Neuronal stem cell (in vitro differentiated cells): ENCODE results near the gene RAB3C.

Source experiments
- DNase-seq: peaks from one replicate; pipeline ENCODE4 v3.0.0-alpha.2; 2013; ENCODE audit warnings: low spot score
- H2AFZ ChIP-seq: one replicate; pipeline ENCODE4 v1.6.1; 2013; ENCODE audit warnings: mild to moderate bottlenecking, low read length, inconsistent platforms
- H2AK5ac ChIP-seq: 2 replicates; pipeline ENCODE4 v1.6.1; 2013; ENCODE audit warnings: low read depth, mild to moderate bottlenecking, inconsistent platforms, low read length, moderate library complexity, mixed read lengths
- H2BK120ac ChIP-seq: 2 replicates; pipeline ENCODE4 v1.6.1; 2013; ENCODE audit warnings: low read depth, mild to moderate bottlenecking, inconsistent platforms, low read length, moderate library complexity, mixed read lengths
- H2BK12ac ChIP-seq: one replicate; pipeline ENCODE4 v1.6.1; 2013; ENCODE audit warnings: low read length, inconsistent platforms
- H2BK15ac ChIP-seq: 2 replicates; pipeline ENCODE4 v1.6.1; 2013; ENCODE audit warnings: mild to moderate bottlenecking, low read length, inconsistent platforms, mixed read lengths
- H2BK5ac ChIP-seq: one replicate; pipeline ENCODE4 v1.6.1; 2013; ENCODE audit warnings: inconsistent platforms, mild to moderate bottlenecking, low read length, moderate library complexity
- H3K14ac ChIP-seq: one replicate; pipeline ENCODE4 v1.6.1; 2013; ENCODE audit warnings: low read length, inconsistent platforms
- H3K18ac ChIP-seq: 2 replicates; pipeline ENCODE4 v1.6.1; 2013; ENCODE audit warnings: low read length, inconsistent platforms
- H3K23ac ChIP-seq: 2 replicates; pipeline ENCODE4 v1.6.1; 2013; ENCODE audit warnings: low read depth, mild to moderate bottlenecking, mixed read lengths, low read length, inconsistent platforms; ENCODE audit not compliant: poor library complexity
- H3K27ac ChIP-seq: replicated peaks from 3 replicates; pipeline ENCODE4 v1.5.1; 2013; ENCODE audit warnings: low read length, inconsistent platforms
- H3K27me3 ChIP-seq, 3 experiments: 2 replicates each; pipeline ENCODE4 v1.6.1; 2013; ENCODE audit warnings: low read length in 3 of 3, mild to moderate bottlenecking in 2 of 3, inconsistent platforms in 1 of 3, low read depth in 1 of 3, mixed read lengths in 1 of 3, moderate library complexity in 1 of 3; ENCODE audit not compliant: control insufficient read depth in 3 of 3, insufficient read depth in 3 of 3
- H3K36me3 ChIP-seq, 2 donors: replicated peaks in 1 of 2; 2 replicates each; pipeline ENCODE4 v1.6.1; 2013; ENCODE audit warnings: low read length in 2 of 2; ENCODE audit not compliant: control insufficient read depth in 2 of 2, insufficient read depth in 2 of 2
- H3K4ac ChIP-seq: 2 replicates; pipeline ENCODE4 v1.6.1; 2013; ENCODE audit warnings: inconsistent platforms, mild to moderate bottlenecking, low read length, moderate library complexity
- H3K4me1 ChIP-seq, 2 donors: 1 replicate in 1 of 2; 2 replicates in 1 of 2; pipeline ENCODE4 v1.6.1; 2013; ENCODE audit warnings: low read length in 2 of 2, low read depth in 1 of 2; ENCODE audit not compliant: control insufficient read depth in 2 of 2, insufficient read depth in 1 of 2
- H3K4me2 ChIP-seq: one replicate; pipeline ENCODE4 v1.6.1; 2013; ENCODE audit warnings: mild to moderate bottlenecking, low read length, inconsistent platforms; ENCODE audit not compliant: insufficient read depth, poor library complexity, severe bottlenecking
- H3K4me3 ChIP-seq, 2 donors: 2 replicates each; pipeline ENCODE4 v1.5.1; 2013; ENCODE audit warnings: low read length in 2 of 2, mild to moderate bottlenecking in 2 of 2, inconsistent platforms in 1 of 2, moderate library complexity in 1 of 2
- H3K79me1 ChIP-seq: one replicate; pipeline ENCODE4 v1.6.1; 2013; ENCODE audit warnings: low read depth, mild to moderate bottlenecking, inconsistent platforms, low read length, moderate library complexity
- H3K9ac ChIP-seq: one replicate; pipeline ENCODE4 v1.6.1; 2013; ENCODE audit warnings: mild to moderate bottlenecking, low read depth, low read length, inconsistent platforms; ENCODE audit not compliant: poor library complexity
- H3K9me3 ChIP-seq, 2 donors: replicated peaks in 1 of 2; 2 replicates each; pipeline versions ENCODE3 to v1.6.1; 2013; ENCODE audit warnings: low read length in 2 of 2, mild to moderate bottlenecking in 2 of 2, inconsistent platforms in 1 of 2, low read depth in 1 of 2, mixed read lengths in 1 of 2, moderate library complexity in 1 of 2; ENCODE audit not compliant: control insufficient read depth in 2 of 2, insufficient read depth in 1 of 2
- H4K8ac ChIP-seq: one replicate; pipeline ENCODE4 v1.6.1; 2013; ENCODE audit warnings: low read depth, mild to moderate bottlenecking, inconsistent platforms, low read length, moderate library complexity
- H4K91ac ChIP-seq: one replicate; pipeline ENCODE4 v1.6.1; 2013; ENCODE audit warnings: low read length, low read depth, mild to moderate bottlenecking, inconsistent platforms; ENCODE audit not compliant: poor library complexity
- WGBS, 2 donors: extraction: QIAGEN DNeasy Blood & Tissue Kit; methylation state at CpG; one replicate each; pipeline ENCODE4 v1.1.7; 2013; ENCODE audit warnings: missing lambda C conversion rate in 2 of 2, mixed read lengths in 1 of 2; ENCODE audit not compliant: insufficient read length in 2 of 2, insufficient replicate concordance in 1 of 2; ENCODE audit errors: extremely low coverage in 2 of 2; 5-methylcytosine and 5-hydroxymethylcytosine counted together

Gene RAB3C

GRCh38 chr5:58759745-58760144 lies 176.9 kb downstream of the RAB3C start:
- DNase-seq = no peak
- WGBS, 2 donors = no CpG with 5 or more reads among the region's 4 CpGs
- no peak overlapping the region for H3K14ac ChIP-seq

GRCh38 chr5:58760222-58760621 lies 177.3 kb downstream of the RAB3C start:
- Histone ChIP-seq H3K27ac (no peak overlapping the region), H2BK15ac (no peak overlapping the region), H3K4me1 (no peaks in the 10 kb centered on the region), H3K4ac (no peak overlapping the region), H3K14ac (no peak overlapping the region), H3K4me3 (no peak overlapping the region), H4K91ac (no peak overlapping the region), H3K23ac (no peak overlapping the region), H4K8ac (no peak overlapping the region), H3K27me3 (no peaks in the 10 kb centered on the region), H2BK5ac (no peak overlapping the region), H3K9me3 (no peaks in the 10 kb centered on the region), H2AFZ (no peak overlapping the region), H3K4me2 (no peak overlapping the region), H3K36me3 (no peaks in the 10 kb centered on the region), H2AK5ac (no peak overlapping the region), H2BK120ac (no peak overlapping the region), H3K79me1 (no peaks in the 10 kb centered on the region), H3K18ac (no peak overlapping the region), H3K9ac (no peak overlapping the region), H2BK12ac (no peak overlapping the region)
- no CpG with 5 or more reads among the region's 2 CpGs for WGBS, 2 donors
- no peak for DNase-seq

More at GRCh38 chr5:58759745-58760144, 176.9 kb downstream of the RAB3C start:
- H3K9me3 ChIP-seq = no peaks in the 10 kb centered on the region
- no peaks in the 10 kb centered on the region for H3K79me1 ChIP-seq
- H2BK12ac ChIP-seq = no peak overlapping the region
- no peak overlapping the region for H2BK120ac ChIP-seq
- no peak overlapping the region for H2BK15ac ChIP-seq
- no peak overlapping the region for H3K4me3 ChIP-seq
- no peak overlapping the region for H3K23ac ChIP-seq
- H4K91ac ChIP-seq = no peak overlapping the region
- H3K9ac ChIP-seq = no peak overlapping the region
- H3K36me3 ChIP-seq = no peaks in the 10 kb centered on the region
- H2AFZ ChIP-seq = no peak overlapping the region
- H3K18ac ChIP-seq = no peak overlapping the region
- no peak overlapping the region for H3K4me2 ChIP-seq
- H3K27ac ChIP-seq = no peak overlapping the region
- H2BK5ac ChIP-seq = no peak overlapping the region
- H3K4ac ChIP-seq = no peak overlapping the region
- H2AK5ac ChIP-seq = no peak overlapping the region
- no peaks in the 10 kb centered on the region for H3K4me1 ChIP-seq
- no peak overlapping the region for H4K8ac ChIP-seq
- H3K27me3 ChIP-seq = no peaks in the 10 kb centered on the region

DNA sequence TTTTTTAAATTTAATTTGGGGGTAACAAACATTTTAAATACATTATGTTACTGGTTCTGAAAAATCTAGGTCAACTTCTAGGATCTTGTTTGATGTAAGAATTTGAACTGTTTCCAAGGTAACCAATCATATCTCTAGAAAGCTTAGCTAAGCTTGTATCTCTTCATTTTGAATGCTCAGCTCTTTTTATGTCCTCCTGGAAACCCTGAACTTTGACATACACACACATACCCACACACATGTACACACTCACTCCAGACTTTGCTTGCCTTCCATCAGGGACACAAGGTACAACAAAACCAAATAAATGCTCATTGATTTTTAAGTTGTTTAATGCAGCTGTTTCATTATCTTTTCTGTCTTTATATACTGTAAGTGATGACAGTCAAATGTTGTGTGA lies 178.5 kb downstream of the RAB3C start:
- no peak overlapping the region for H2BK15ac ChIP-seq
- no peak overlapping the region for H3K4ac ChIP-seq
- no peak overlapping the region for H2BK12ac ChIP-seq
- H4K91ac ChIP-seq = no peak overlapping the region
- no peak overlapping the region for H3K18ac ChIP-seq
- H2AK5ac ChIP-seq = no peak overlapping the region
- no peaks in the 10 kb centered on the region for H3K36me3 ChIP-seq
- H3K23ac ChIP-seq = no peak overlapping the region
- no peak for DNase-seq
- no peak overlapping the region for H3K14ac ChIP-seq
- no peaks in the 10 kb centered on the region for H3K79me1 ChIP-seq
- H4K8ac ChIP-seq = no peak overlapping the region
- no peaks in the 10 kb centered on the region for H3K4me1 ChIP-seq
- H2AFZ ChIP-seq = no peak overlapping the region
- no peak overlapping the region for H3K4me2 ChIP-seq
- H3K9ac ChIP-seq = no peak overlapping the region
- no peak overlapping the region for H3K27ac ChIP-seq
- H3K27me3 ChIP-seq = no peaks in the 10 kb centered on the region
- H2BK120ac ChIP-seq = no peak overlapping the region
- H3K4me3 ChIP-seq = no peak overlapping the region
- no peak overlapping the region for H2BK5ac ChIP-seq
- no peaks in the 10 kb centered on the region for H3K9me3 ChIP-seq

DNA sequence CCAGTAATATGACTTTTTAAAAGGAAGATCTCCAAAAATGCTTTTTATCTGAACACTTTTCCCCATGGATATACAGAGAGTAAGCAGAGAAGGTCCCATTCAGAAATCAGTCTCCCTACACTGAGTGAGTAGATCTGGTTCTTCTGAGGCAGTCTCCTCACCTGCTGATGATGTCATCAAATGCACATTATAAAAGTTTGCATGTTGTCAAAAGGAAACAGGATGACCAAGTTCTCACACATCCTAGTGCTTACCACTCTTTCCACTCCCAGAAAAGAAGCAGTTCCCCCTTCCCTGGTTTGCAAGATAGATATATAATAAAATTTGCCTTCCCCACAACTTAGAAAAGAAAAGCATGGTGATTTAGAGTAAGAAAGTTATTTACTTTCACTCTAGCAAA lies 180.5 kb downstream of the RAB3C start:
- DNase-seq = no peak

More for the DNA sequence above, 180.5 kb downstream of the RAB3C start:
- H3K18ac ChIP-seq = no peak overlapping the region
- no peak overlapping the region for H2BK5ac ChIP-seq
- no peak overlapping the region for H4K91ac ChIP-seq
- no peaks in the 10 kb centered on the region for H3K79me1 ChIP-seq
- H2BK15ac ChIP-seq = no peak overlapping the region
- no peaks in the 10 kb centered on the region for H3K36me3 ChIP-seq
- no peak overlapping the region for H2BK120ac ChIP-seq
- no peak overlapping the region for H2BK12ac ChIP-seq
- no peak overlapping the region for H4K8ac ChIP-seq
- no peak overlapping the region for H3K4me3 ChIP-seq
- H2AFZ ChIP-seq = no peak overlapping the region
- no peak overlapping the region for H3K4ac ChIP-seq
- no peaks in the 10 kb centered on the region for H3K4me1 ChIP-seq
- no peak overlapping the region for H3K23ac ChIP-seq
- no peak overlapping the region for H3K4me2 ChIP-seq
- H3K9ac ChIP-seq = no peak overlapping the region
- H2AK5ac ChIP-seq = no peak overlapping the region
- no peaks in the 10 kb centered on the region for H3K9me3 ChIP-seq
- H3K14ac ChIP-seq = no peak overlapping the region
- H3K27me3 ChIP-seq = no peaks in the 10 kb centered on the region
- no peak overlapping the region for H3K27ac ChIP-seq
